ENCODE results near the gene CYLC1.
A peak's percentile ranks its signal among the peaks of the same experiment; 100 is the strongest.

CYLC1 gene, protein sequence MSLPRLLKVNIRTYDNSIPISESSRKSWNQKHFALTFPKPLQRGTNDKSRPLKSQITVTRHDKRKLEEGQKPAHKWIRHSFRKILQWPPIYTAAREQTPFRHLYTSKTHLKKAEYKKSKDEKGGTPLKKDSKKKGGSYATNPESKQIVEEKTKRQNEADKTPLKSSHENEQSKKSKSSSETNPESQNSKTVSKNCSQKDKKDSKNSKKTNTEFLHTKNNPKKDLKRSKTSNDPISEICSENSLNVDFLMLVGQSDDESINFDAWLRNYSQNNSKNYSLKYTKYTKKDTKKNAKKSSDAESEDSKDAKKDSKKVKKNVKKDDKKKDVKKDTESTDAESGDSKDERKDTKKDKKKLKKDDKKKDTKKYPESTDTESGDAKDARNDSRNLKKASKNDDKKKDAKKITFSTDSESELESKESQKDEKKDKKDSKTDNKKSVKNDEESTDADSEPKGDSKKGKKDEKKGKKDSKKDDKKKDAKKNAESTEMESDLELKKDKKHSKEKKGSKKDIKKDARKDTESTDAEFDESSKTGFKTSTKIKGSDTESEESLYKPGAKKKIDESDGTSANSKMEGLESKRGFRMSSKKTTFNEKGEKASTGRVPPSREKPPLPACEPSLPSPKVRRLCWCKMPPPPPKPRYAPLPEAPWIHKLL

DNA sequence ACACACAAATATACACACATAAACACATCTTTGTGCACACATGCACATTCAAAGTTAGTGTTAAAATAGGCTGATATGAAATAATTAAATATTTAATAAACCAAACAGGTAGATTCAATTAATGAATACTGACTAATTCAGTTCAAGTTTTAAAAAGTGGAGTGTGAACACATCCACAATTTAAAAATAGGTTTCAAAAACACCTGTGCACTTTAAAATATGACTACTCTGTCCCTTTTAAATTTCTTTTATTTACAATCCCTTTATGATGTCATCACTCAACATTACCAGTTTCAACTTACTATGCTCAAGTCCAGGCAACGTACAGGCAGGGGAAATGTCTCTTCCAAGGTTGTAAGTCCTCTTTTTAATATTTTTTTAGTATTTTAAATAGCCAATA, at the start of gene CYLC1:
Gene CYLC1, plus strand, starts transcription at position 301 of the 400 bp plus-strand sequence. Its CDS starts 37 bp downstream, at position 338.
- DNase-seq, result no peak

DNA sequence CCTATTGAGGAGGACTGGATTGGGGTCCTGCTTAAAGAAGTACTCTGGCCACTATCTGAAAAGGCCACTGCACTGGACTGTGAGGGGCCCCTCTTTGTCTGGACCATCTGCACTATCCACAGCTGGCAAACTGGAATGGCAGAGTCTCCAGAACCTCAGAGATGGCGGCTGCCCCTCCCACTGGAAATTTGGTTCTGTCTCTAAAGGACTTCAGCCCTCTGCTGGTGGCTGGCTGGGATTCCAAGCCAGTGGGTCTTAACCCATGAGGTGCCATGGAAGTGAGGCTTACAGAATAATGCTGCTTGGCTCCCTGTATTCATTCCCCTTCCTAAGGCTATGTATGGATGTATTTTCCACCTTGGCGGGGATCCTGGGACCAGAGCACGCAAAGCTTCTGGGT, 41.6 kb upstream of the CYLC1 start:
- no peak for TF ChIP-seq POLR2A (IDR thresholded peaks at IDR 0.05; ENCODE audit: low read length)
- no peak for TF ChIP-seq GATA1 (IDR thresholded peaks at IDR 0.05; ENCODE audit: low read depth, low read length)
- DNase-seq, result no peak

More for the DNA sequence above, at the start of gene CYLC1:
- TF ChIP-seq POLR2A (IDR thresholded peaks at IDR 0.05; ENCODE audit: low read length) (no peak), GATA1 (IDR thresholded peaks at IDR 0.05; ENCODE audit: low read depth, low read length) (no peak)

DNA sequence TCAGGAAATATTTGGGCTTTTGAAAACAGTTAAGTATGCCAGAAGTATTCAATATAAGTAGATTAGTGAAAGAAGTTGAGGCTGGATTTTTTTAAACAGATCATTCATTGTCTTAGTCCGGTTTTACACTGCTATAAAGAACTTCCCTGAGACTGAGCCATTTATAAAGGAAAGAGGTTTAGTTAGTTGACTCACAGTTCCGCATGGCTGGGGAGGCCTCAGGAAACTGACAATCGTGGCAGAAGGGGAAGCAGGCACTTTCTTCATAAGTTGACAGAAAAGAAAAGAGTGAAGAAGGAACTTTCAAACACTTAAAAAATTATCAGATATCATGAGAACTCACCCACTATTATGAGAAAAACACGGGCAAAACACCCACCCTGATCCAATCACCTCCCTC, 31.1 kb upstream of the CYLC1 start:
- DNase-seq, result no peak

GRCh38 chrX:83845397-83845796, 15.5 kb upstream of the CYLC1 start:
- no peak for TF ChIP-seq GATA1 (IDR thresholded peaks at IDR 0.05; ENCODE audit: low read depth, low read length)
- TF ChIP-seq POLR2A (IDR thresholded peaks at IDR 0.05; ENCODE audit: low read length), result no peak
- DNase-seq, result peak; percentile 1 to 4

More for the DNA sequence above, 31.1 kb upstream of the CYLC1 start:
- TF ChIP-seq GATA1 (IDR thresholded peaks at IDR 0.05; ENCODE audit: low read depth, low read length) (no peak), POLR2A (IDR thresholded peaks at IDR 0.05; ENCODE audit: low read length) (no peak)

- TF ChIP-seq GATA1 (IDR thresholded peaks at IDR 0.05; ENCODE audit: low read depth, low read length), result no peak
- no peak for TF ChIP-seq POLR2A (IDR thresholded peaks at IDR 0.05; ENCODE audit: low read length)
- no peak for DNase-seq
These were observed 13.6 kb upstream of the CYLC1 start for GRCh38 chrX:83847339-83847738.

DNA sequence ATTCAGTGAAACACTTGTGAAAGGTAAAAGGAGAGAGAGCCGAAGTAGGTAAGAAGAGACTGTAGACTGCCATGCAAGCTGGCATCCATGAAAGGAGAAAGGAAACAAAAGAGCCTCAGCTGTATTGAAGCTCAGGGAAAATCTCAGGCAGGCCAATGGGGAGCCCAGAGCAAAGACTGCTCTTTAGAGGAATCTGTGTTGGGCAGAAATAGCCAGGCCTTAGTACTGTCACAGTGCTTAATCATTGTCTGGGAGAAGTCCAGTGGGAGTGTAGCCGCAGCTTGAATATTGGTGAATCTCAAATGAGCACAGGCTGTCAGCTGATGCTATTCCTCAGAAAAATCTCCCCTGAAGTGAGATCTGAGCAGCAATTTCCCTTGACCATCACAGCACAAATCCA, 27.6 kb downstream of the CYLC1 start:
- no peak for DNase-seq
- TF ChIP-seq GATA1 (IDR thresholded peaks at IDR 0.05; ENCODE audit: low read depth, low read length), result no peak
- no peak for TF ChIP-seq POLR2A (IDR thresholded peaks at IDR 0.05; ENCODE audit: low read length)

DNA sequence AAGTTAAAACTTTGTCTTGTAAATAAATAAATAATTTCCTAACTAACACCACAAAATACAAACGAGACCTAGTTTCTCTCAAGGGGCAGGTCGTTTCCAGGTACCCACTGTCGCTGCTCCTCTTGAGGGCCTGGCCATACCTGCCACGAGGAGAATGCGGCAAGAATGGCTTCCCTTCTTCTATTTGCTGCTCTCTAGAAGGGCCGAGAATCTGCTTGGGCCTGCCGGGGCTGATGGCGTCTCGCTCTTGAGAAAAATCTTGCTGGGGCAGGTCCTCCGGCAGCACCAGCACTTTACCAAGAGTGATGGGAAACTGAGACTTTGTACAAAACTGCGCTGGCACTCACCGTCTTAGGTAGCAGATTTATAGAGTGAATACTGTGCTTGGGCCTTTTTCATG, 31.5 kb downstream of the CYLC1 start:
- DNase-seq, result no peak
- TF ChIP-seq POLR2A (IDR thresholded peaks at IDR 0.05; ENCODE audit: low read length) (no peak), GATA1 (IDR thresholded peaks at IDR 0.05; ENCODE audit: low read depth, low read length) (no peak)

- no peak for TF ChIP-seq POLR2A (IDR thresholded peaks at IDR 0.05; ENCODE audit: low read length)
- no peak for DNase-seq
These were observed 46.0 kb downstream of the CYLC1 start for GRCh38 chrX:83906921-83907320.

DNA sequence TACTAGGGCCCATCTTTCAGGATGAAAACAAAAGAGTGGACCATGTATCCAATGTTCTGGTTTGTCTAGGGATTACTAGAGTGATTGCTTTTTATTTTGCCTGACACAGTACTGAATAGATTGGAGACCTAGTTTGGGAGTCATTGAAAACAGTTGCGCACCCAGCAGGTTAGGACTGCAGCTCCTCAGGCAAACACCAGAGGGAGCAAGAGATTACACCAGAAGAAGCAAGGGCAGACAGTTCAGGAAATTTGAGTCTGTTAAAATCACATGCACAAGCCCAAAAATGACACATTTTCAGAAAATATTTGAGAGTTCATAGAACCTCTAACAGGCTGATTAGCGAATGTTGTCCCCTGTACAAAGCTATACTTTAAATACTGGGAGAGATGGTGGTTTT, 55.6 kb downstream of the CYLC1 start:
- no peak for DNase-seq
- TF ChIP-seq POLR2A (IDR thresholded peaks at IDR 0.05; ENCODE audit: low read length) (no peak), GATA1 (IDR thresholded peaks at IDR 0.05; ENCODE audit: low read depth, low read length) (no peak)

GRCh38 chrX:83934220-83934619, 73.3 kb downstream of the CYLC1 start:
- TF ChIP-seq POLR2A (IDR thresholded peaks at IDR 0.05; ENCODE audit: low read length) (no peak), GATA1 (IDR thresholded peaks at IDR 0.05; ENCODE audit: low read depth, low read length) (no peak)
- no peak for DNase-seq

All from erythroblast (primary cell).